Measurements from ENCODE around the gene RFESD.

The RFESD gene

DNA sequence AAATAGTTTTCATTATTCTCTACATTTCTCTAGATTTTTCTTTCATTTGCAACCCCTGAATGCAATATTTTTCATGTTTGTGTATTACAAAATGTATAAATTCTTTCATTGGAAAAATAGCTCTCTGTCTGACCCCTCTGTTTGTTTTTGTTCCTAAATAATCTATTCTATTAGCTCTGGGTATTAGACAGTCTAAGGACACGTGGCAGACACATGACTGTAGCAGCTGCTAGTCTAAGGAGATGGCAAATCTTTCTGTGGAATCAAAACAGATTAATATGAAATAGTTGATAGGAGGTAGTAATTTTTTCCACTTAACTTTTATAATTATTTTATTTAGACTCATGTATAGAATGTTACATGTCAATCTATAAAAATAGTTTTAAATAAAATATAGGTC is 57.6 kb downstream of the RFESD start:
- no peak for TF ChIP-seq SIN3A (IDR thresholded peaks at IDR 0.05; ENCODE audit: borderline replicate concordance, insufficient read depth, low read length)
- no peak for TF ChIP-seq FOXP2 (optimal IDR thresholded peaks at IDR 0.05; ENCODE audit: borderline replicate concordance, extremely low read depth, extremely low read length, insufficient read depth)
- no peak for TF ChIP-seq REST (IDR thresholded peaks at IDR 0.05; ENCODE audit: insufficient read depth in 1 of 2, low read depth in 2 of 2, low read length in 2 of 2)
- no peak for TF ChIP-seq TAF1 (IDR thresholded peaks at IDR 0.05; ENCODE audit: borderline replicate concordance, insufficient read depth, low read length)
- no peak for TF ChIP-seq POLR2AphosphoS5 (IDR thresholded peaks at IDR 0.05; ENCODE audit: low read depth, low read length)

DNA sequence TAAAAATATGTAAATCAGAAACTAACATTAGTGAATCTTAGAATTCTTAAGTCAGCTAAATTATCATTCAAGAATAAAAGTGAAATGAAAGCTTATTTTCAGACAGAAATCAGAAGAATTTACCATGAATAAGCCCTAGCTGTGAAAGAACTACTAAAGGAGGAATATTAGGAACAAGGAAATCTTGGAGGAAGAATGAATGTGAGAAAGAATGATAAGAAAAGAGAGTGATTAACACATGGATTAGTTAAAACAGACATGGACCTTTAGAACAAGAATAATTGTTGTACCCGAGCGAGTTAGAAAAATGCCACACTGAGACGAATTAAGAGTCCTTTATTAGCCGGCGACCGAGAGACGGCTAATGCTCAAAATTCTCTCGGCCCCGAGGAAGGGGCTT is 60.5 kb downstream of the RFESD start:
- TF ChIP-seq SIN3A (IDR thresholded peaks at IDR 0.05; ENCODE audit: borderline replicate concordance, insufficient read depth, low read length) (no peak), FOXP2 (optimal IDR thresholded peaks at IDR 0.05; ENCODE audit: borderline replicate concordance, extremely low read depth, extremely low read length, insufficient read depth) (no peak), REST (IDR thresholded peaks at IDR 0.05; ENCODE audit: insufficient read depth in 1 of 2, low read depth in 2 of 2, low read length in 2 of 2) (no peak), POLR2AphosphoS5 (IDR thresholded peaks at IDR 0.05; ENCODE audit: low read depth, low read length) (no peak), TAF1 (IDR thresholded peaks at IDR 0.05; ENCODE audit: borderline replicate concordance, insufficient read depth, low read length) (no peak)

Measured in PFSK-1 (cell line).